Measurements from ENCODE around the gene CYP3A4.
"Not testable (repeated sequence)": the region's sequence is repeated elsewhere in the genome, so short reads cannot be mapped to it uniquely, and the experiment has no call there.

Gene CYP3A4

DNA sequence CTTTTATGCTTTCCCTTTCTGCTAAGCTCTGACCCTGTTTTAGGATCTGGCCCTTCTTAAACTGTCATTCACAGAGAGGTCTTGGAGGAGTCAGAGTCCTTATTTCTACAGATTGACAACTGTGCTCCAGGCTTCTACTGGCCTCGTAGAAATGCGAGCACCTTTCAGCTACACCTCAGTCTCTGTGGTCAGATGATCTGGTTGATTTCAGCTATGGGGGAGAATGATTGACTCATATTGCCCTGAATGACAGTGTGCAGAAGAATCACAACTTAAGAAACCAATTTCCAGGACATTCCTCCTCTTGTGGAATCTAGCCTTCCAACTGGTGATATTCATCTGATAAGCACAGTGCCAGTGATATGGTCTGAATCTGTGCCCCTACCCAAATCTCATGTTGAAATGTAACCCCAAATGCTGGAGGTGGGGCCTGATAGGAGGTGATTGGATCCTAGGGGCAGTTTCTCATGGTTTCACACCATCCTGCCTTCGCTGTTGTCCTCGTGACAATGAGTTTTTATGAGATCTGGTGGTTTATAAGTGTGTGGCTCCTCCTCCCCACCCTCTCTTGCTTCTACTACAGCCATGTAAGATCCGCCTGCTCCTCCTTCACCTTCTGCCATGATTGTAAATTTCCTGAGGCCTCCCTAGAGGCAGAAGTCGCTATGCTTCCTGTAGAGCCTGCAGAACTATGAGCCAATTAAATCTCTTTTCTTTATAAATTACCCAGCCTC lies 35.0 kb downstream of the CYP3A4 start:
- DNase-seq: no peak

DNA sequence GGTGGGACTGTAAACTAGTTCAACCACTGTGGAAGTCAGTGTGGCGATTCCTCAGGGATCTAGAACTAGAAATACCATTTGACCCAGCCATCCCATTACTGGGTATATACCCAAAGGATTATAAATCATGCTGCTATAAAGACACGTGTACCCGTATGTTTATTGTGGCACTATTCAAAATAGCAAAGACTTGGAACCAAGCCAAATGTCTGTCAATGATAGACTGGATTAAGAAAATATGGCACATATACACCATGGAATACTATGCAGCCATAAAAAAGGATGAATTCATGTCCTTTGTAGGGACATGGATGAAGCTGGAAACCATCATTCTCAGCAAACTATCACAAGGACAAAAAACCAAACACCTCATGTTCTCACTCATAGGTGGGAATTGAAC lies 37.1 kb downstream of the CYP3A4 start:
- DNase-seq: not testable (repeated sequence)

GRCh38 chr7:99745395-99745794 lies 38.6 kb downstream of the CYP3A4 start:
- DNase-seq: not testable (repeated sequence)

GRCh38 chr7:99742737-99743394 lies 41.1 kb downstream of the CYP3A4 start:
- DNase-seq: no peak

- no peak for DNase-seq
Measured at GRCh38 chr7:99741441-99741795, 42.6 kb downstream of the CYP3A4 start.

GRCh38 chr7:99740573-99741440 lies 43.2 kb downstream of the CYP3A4 start:
- DNase-seq: no peak

GRCh38 chr7:99739699-99740572 lies 44.0 kb downstream of the CYP3A4 start:
- DNase-seq: no peak

- DNase-seq: no peak
Measured at GRCh38 chr7:99737726-99738125, 46.3 kb downstream of the CYP3A4 start.

GRCh38 chr7:99736667-99737066 lies 47.3 kb downstream of the CYP3A4 start:
- DNase-seq: not testable (repeated sequence)

DNA sequence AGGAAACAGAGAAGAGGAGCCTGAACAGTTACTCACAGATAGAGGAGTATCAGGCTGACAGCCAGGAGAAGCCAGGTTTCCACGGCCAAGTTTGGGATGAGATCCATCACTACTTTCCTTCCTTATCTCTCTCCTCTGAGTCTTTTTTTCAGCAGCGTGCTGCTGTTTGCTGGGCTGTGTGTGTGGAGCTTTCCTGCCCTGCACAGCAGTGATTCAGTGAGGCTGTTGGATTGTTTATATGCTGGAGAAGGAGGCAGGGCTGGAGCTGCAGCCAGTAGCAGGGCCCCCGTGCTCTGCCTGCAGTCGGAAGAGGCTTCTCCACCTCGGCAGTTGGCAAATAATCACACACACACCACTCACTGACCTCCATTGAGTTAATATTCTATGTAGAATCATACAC lies 49.0 kb downstream of the CYP3A4 start, which contains the start of gene CYP3A7:
Gene CYP3A7, minus strand, starts transcription at position 210 of the 400 bp plus-strand sequence. Its CDS starts 103 bp downstream, at position 107.
- DNase-seq: no peak

- DNase-seq: no peak
Measured at GRCh38 chr7:99733448-99733847, 50.5 kb downstream of the CYP3A4 start.

DNA sequence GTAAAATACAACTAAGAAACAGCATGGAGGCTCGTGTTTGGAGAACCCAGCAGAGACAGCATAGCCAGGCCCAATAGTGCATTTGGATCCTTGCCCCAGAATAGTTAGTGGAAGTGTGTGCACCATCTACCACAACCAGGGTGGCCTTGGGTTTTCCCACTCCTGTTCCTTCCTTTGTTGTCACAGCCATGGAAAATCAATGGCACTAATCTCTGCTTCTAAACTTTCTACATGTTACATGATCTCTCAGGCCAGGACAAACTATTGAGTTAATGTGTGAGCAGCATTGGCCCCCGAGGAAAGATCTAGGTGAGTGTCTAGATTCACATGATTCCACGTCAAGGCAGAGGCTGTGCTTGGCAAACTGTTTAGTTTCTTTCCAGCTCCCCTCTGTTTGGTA lies 51.0 kb downstream of the CYP3A4 start:
- no peak for DNase-seq

DNA sequence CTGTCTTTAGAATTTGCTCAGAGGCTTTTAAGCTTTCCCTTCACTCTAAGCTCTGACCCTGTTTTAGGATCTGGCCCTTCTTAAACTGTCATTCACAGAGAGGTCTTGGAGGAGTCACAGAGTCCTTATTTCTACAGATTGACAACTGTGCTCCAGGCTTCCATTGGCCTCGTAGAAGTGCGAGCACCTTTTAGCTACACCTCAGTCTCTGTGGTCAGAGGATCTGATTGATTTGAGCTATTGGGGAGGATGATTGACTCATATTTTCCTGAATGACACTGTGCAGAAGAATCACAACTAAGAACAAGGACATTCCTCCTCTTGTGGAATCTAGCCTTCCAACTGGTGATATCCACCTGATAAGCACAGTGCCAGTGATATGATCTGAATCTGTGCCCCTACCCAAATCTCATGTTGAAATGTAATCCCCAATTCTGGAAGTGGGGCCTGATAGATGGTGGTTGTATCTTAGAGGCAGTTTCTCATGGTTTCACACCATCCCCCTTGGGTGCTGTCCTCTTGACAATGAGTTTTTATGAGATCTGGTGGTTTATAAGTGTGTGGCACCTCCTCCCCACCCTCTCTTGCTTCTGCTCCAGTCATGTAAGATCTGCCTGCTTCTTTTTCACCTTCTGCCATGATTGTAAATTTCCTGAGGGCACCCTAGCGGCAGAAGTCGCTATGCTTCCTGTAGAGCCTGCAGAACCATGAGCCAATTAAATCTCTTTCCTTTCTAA lies 52.2 kb downstream of the CYP3A4 start:
- no peak for DNase-seq

GRCh38 chr7:99730992-99731391 lies 53.0 kb downstream of the CYP3A4 start:
- no peak for DNase-seq

DNA sequence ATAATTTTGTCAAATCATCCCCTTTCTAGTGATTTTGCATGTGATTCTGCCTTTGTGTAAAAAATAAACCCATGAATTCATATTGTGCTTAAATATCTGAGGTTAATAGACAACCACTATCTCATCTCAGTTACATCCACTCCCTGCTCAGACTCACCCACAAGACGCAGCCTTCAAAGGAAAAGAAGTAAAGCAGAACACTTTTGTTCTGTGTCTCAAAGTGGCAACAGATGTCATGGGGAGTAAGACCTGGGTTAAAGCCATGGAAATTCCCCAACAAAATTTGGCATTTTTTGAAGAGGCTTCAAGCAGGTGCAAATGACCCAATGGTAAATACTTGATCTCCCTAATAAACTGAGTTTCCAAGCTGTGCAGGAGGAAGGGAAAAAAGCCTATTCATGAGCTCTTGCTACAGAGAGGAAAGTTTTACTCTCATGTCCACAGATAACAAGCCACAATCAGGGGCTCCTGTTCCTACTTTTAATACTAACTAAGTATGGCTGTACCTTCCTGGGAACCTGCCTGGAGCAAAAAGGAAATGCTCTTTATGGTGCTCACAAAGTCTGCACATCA lies 53.7 kb downstream of the CYP3A4 start:
- no peak for DNase-seq

DNA sequence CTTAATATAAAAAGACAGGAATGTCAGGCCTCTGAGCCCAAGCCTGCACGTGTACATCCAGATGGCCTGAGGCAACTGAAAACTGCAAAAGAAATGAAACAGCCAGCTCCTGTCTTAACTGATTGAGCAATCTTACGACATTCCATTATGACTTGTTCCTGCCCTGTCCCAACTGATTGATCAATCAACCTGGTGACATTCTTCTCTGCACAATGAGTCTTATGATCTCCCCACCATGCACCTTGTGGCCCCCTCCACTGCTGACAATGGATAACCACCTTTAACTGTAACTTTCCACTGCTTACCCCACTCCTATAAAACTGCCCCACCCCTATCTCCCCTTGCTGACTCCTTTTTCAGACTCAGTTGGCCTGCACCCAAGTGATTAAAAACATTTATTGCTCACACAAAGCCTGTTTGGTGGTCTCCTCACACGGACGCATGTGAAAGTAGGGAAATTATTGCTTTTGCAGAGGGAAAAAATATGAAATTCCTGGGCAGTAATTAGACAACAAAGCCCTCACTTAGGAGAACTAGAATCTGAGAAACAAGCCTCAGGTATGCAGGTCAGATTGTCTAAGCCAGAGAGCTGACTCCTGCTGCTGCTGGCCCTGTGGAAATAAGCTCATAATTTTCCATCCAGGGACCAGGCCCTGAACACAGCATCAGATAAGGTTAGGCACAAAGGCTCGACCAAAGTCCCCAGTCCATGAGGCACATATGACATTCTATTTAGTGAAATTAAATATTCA lies 54.3 kb downstream of the CYP3A4 start:
- no peak for DNase-seq

DNA sequence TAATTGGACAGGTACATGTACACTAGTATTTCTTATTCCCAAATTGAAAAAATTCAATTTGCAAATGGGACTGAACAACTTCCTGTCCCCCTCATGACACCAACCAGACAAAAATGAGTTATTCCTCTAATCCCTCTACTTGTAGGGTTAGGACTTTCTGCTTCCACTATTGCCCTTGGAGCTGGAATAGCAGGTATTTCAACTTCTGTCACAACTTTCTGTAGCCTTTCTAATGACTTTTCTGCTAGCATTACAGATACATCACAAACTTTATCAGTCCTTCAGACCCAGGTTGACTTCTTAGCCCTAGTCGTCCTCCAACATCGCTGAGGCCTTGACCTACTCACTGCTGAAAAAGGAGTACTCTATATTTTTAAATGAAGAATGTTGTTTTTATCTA lies 55.4 kb downstream of the CYP3A4 start:
- no peak for DNase-seq

DNA sequence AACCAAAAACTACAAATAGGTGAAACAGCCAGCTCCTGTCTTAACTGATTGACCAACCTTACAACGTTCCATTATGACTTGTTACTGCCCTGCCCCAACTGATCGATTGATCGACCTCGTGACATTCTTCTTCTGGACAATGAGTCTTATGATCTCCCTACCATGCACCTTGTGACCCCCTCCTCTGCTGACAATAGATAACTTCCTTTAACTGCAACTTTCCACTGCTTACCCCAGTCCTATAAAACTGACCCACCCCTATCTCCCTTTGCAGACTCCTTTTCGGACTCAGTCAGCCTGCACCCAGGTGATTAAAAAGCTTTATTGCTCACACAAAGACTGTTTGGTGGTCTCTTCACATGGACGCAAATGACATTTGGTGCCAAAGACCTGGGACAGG lies 60.8 kb downstream of the CYP3A4 start:
- DNase-seq: not testable (repeated sequence)

- no peak for DNase-seq
Measured at GRCh38 chr7:99720800-99721595, 63.0 kb downstream of the CYP3A4 start.
